ENCODE measurements around the gene AMMECR1L.
"Not testable (repeated sequence)": the region's sequence is repeated elsewhere in the genome, so short reads cannot be mapped to it uniquely, and the experiment has no call there.

Gene AMMECR1L

DNA sequence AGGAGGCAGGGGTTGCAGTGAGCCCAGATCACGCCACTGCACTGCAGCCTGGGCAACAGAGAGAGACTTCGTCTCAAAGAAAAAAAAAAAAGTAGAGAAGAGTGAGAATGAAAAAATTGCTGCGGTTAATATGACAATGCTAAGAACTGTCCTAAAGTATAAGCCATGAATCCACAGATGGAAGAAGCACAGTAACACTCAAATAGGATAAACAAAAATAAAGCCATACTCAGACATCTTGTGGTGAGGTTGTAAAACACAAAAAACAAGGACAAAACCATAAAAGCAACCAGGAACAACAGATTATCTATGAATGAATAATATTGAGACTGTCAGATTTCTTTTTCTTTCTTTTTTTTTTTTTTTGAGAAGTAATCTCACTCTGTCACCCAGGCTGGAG is 50.8 kb downstream of the AMMECR1L start:
- no peak overlapping the region for H3K4me3 ChIP-seq (ENCODE audit: low read depth, low read length)
- no peak for DNase-seq (ENCODE audit: low read depth)
- no peak for TF ChIP-seq CTCF (IDR thresholded peaks at IDR 0.05; ENCODE audit: insufficient read depth, low read depth, low read length, missing control alignments)

DNA sequence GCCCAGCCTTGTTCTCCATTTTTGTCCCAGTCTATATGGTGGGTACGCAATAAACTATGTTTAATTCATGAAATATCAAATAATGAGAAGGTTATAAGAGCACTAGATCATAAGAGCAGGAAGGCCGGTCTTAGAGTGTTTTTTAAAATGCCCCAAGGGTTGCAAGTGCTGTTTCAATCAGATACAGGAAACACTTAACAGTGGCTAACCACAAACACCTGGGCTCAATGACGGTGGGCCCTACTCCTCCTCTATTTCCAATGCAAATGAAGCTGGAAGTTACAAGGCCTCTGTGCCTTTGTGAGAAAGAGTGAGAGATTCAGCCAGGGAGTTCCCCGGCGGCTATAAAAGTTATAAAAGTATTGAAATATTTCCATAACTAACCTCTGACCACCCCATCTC is 55.9 kb downstream of the AMMECR1L start:
- peak overlapping the region; percentile 27; the same call in 1 of the 2 replicates for H3K4me3 ChIP-seq (ENCODE audit: low read depth, low read length)
- TF ChIP-seq CTCF (IDR thresholded peaks at IDR 0.05; ENCODE audit: insufficient read depth, low read depth, low read length, missing control alignments) = no peak
- peak; percentile 95 for DNase-seq (ENCODE audit: low read depth)

DNA sequence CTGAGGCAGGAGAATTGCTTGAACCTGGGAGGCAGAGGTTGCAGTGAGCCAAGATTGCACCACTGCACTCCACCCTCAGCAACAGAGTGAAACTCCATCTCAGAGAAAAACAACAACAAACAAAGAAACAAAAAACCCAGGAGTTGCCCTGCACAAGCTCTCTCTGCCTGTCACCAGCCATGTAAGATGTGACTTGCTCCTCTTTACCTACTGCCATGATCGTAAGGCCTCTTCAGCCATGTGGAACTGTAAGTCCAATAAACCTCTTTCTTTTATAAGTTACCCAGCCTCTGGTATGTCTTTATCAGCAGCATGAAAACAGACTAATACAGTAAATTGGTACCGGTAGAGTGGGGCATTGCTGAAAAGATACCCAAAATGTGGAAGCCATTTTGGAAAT is 59.0 kb downstream of the AMMECR1L start:
- DNase-seq (ENCODE audit: low read depth); H3K4me3 ChIP-seq (ENCODE audit: low read depth, low read length): not testable (repeated sequence)

- TF ChIP-seq CTCF (IDR thresholded peaks at IDR 0.05; ENCODE audit: insufficient read depth, low read depth, low read length, missing control alignments) = no peak
- no peak for DNase-seq (ENCODE audit: low read depth)
- H3K4me3 ChIP-seq (ENCODE audit: low read depth, low read length) = no peak overlapping the region
Observed at GRCh38 chr2:127826047-127826446, 59.7 kb downstream of the AMMECR1L start.

DNA sequence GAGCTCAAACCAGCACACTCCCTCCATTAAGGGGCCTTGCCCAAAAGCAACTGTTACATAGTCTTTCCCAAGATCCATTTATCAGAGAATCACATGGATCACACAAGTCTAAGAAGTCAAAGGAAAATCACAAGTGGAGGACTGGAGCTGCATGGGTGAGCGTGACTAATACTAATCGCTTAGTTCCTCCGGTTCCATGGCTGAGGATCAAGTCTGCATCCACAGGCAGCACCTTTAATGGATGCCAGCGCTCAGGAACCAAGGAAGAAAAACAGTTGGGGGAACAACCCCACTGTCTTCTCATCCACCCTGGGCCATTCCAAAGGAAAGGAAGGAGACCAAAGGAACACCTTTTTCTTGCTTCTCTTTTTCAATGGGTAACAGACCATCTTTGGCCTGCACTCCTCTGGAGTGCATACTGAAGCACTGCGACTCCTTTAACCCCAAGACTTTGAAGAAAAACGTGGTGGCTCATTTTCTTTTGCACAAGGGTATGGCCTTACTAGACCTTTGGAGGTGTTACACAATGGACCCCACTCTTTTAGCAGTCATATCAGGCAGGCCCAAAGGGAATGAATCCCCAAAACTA is 65.6 kb downstream of the AMMECR1L start:
- no peak overlapping the region for H3K4me3 ChIP-seq (ENCODE audit: low read depth, low read length)
- DNase-seq (ENCODE audit: low read depth) = no peak

DNA sequence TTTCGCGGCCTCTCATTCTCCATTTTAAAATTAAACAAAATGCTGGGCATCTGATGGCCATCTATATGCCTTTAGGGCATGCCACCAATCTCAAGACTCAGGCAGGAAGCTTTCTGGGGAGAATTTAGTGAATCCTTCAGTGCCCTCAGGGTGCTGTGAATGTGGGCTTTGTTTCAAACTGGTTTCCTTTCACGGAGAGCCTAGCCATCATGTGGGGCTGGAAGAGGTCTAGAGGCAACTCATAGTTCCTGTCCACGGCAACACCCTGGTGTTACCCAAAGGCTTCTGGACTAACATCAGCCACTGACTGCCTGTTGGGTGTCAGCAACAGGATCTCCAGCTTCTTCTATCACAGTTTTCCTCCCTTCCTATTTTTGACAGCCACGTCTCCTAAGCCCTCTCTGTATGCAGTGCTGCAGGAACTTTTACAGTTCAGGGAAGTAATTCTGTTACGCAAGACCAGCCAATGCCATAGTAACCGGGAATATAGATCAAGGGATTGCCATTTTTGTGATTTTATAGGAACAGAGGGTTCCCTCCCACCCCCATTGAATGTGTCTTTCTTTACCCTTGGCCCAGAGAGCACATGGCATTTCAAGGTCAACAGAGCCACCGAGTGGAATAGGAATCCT is 66.8 kb downstream of the AMMECR1L start:
- DNase-seq (ENCODE audit: low read depth) = no peak
- TF ChIP-seq CTCF (IDR thresholded peaks at IDR 0.05; ENCODE audit: insufficient read depth, low read depth, low read length, missing control alignments) = no peak
- no peak overlapping the region for H3K4me3 ChIP-seq (ENCODE audit: low read depth, low read length)

More for the DNA sequence above, 65.6 kb downstream of the AMMECR1L start:
- TF ChIP-seq CTCF (IDR thresholded peaks at IDR 0.05; ENCODE audit: insufficient read depth, low read depth, low read length, missing control alignments) = no peak

DNA sequence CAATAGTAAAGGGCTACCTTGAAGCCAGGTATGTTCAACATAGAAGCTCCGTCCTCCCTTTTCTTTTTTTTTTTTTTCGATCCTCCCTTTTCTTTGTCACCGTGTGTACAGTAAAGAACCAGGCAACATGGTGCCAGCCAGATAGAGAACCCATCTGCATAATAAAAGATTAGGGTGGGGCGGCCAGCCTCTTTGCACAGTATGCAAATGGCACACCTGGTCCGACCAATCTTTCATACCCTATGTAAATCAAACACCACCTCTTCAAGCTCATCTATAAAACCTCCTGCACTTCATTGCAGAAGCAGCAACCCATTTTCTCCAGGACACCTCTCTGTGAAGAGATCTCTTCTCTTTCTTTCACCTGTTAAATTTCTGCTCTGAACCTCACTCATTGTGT is 67.5 kb downstream of the AMMECR1L start:
- no peak for TF ChIP-seq CTCF (IDR thresholded peaks at IDR 0.05; ENCODE audit: insufficient read depth, low read depth, low read length, missing control alignments)
- H3K4me3 ChIP-seq (ENCODE audit: low read depth, low read length) = no peak overlapping the region
- DNase-seq (ENCODE audit: low read depth) = no peak
